ENCODE measurements around the gene PTPN14.

Gene PTPN14

DNA sequence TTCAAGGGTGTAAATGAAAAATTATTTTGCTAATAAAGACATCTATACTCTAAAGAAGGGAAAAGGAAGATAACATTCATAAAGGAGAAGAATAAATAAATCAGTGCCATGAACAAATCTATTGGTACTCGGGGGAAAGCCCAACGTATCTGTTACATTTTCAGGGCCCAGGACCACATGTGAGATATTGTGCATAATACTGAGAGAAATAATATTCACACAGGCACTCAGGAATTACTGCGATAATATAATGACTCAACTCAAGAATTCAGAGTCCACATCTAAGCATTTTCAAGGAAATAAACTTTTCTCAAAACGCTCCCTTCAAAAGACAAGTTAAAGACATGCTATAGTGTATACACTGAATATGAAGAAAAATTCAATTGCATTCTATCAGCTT is 161.7 kb downstream of the PTPN14 start:
- in situ Hi-C loops (cut with HindIII; ENCODE audit: low pct_unique_long_range_greater_than_20kb, low sequenced_read_pairs): no loop called here
- TF ChIP-seq JUND (IDR thresholded peaks at IDR 0.05; ENCODE audit: low read depth): no peak
- DNase-seq (ENCODE audit: low read depth in 1 of 2, low spot score in 1 of 2): no peak

DNA sequence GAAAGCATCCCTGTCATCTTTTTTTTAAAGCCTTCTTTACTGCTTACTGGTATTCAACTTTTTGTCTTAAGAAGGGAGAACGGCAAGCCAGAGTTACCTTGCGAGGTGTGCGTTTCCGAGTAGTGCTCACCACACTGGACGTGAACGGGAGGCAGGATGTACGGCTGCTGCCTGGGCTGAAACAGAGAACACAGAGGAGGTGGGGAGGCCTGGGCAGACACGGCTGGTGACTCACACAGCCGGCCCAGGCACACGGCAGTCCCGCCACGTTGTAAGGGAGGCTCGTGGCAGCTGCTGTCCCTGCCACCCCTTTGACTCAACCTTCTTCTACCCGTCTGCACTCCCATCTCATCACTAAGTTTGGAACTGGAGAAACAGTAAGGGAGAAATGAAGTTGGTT is 164.7 kb downstream of the PTPN14 start:
- DNase-seq (ENCODE audit: low read depth in 1 of 2, low spot score in 1 of 2): no peak
- no peak for TF ChIP-seq JUND (IDR thresholded peaks at IDR 0.05; ENCODE audit: low read depth)
- in situ Hi-C loops (cut with HindIII; ENCODE audit: low pct_unique_long_range_greater_than_20kb, low sequenced_read_pairs): no loop called here

DNA sequence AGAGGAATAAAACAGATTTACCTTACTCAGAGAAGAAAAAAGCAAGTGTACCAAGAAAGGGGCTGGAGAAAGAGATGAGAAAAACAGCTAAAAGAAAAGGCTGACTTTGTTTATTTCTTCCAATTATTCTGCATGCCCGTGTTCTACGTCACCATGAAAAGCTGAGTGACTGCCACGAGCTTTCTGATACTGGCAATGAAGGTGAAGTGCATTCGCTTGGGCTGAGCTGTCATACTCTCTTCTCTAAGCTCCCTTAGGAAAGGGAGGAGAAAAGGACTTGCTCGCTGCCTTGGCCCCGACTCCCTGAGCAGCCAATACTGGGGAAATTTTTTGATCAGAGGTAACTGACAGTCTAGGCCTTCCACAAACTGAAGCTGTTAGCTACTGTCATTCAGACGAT is 165.1 kb downstream of the PTPN14 start:
- no peak for TF ChIP-seq JUND (IDR thresholded peaks at IDR 0.05; ENCODE audit: low read depth)
- in situ Hi-C loops (cut with HindIII; ENCODE audit: low pct_unique_long_range_greater_than_20kb, low sequenced_read_pairs): no loop called here
- no peak for DNase-seq (ENCODE audit: low read depth in 1 of 2, low spot score in 1 of 2)

DNA sequence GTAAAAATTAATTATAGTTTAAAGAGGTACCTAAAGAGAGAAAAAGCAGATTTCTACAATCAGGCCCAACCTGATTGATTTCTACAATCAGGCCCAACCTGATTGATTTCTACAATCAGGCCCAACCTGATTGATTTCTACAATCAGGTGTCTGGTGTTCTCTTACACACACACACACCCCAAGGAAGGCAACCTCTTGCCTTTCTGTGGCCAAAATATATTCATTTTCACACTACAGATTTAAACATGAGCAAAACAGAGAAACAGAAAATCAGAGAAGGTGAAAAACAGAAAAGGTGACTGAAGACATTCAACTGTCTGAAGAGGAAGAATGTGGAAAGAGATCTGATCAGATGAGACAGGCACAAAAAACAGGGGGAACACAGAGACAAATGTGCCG is 166.0 kb downstream of the PTPN14 start:
- in situ Hi-C loops (cut with HindIII; ENCODE audit: low pct_unique_long_range_greater_than_20kb, low sequenced_read_pairs): no loop called here
- DNase-seq (ENCODE audit: low read depth in 1 of 2, low spot score in 1 of 2): no peak
- TF ChIP-seq JUND (IDR thresholded peaks at IDR 0.05; ENCODE audit: low read depth): no peak

DNA sequence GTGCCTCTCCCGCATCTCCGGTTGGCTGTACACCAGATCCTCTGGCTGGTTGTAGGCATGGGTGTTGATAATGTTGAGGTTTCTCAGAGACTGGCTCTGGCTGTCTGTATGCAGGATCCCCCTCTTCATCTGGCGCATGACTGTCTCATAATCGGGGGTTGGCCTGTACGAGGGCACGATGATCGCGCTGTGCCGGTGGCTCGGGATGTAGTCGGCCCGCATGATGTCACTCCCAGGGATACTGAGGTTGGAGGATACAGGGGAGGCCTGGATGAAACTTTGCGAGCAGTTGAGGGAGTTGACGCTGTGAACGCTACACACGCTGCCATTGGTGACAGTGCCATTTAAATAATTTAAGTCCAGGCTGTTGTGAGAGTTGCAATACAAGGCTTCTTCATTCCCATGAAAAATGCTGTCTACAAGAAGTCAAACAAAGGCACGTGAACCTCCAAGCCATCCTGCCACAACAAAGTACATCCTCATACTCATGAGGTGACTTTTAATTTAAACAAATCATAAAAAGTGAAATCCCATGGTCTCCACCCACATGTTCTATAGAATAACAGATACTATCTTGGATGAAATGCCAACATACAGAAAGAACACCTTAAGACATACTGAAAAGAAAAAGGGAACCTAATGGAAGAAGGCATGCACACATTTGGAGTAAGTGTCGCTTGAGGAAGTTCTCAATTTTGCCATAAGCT is 166.9 kb downstream of the PTPN14 start:
- in situ Hi-C loops (cut with HindIII; ENCODE audit: low pct_unique_long_range_greater_than_20kb, low sequenced_read_pairs): no loop called here
- DNase-seq (ENCODE audit: low read depth in 1 of 2, low spot score in 1 of 2): peak; percentile 50 to 80
- peak; percentile 66; the same call in 1 of the 2 replicates for TF ChIP-seq JUND (IDR thresholded peaks at IDR 0.05; ENCODE audit: low read depth)

DNA sequence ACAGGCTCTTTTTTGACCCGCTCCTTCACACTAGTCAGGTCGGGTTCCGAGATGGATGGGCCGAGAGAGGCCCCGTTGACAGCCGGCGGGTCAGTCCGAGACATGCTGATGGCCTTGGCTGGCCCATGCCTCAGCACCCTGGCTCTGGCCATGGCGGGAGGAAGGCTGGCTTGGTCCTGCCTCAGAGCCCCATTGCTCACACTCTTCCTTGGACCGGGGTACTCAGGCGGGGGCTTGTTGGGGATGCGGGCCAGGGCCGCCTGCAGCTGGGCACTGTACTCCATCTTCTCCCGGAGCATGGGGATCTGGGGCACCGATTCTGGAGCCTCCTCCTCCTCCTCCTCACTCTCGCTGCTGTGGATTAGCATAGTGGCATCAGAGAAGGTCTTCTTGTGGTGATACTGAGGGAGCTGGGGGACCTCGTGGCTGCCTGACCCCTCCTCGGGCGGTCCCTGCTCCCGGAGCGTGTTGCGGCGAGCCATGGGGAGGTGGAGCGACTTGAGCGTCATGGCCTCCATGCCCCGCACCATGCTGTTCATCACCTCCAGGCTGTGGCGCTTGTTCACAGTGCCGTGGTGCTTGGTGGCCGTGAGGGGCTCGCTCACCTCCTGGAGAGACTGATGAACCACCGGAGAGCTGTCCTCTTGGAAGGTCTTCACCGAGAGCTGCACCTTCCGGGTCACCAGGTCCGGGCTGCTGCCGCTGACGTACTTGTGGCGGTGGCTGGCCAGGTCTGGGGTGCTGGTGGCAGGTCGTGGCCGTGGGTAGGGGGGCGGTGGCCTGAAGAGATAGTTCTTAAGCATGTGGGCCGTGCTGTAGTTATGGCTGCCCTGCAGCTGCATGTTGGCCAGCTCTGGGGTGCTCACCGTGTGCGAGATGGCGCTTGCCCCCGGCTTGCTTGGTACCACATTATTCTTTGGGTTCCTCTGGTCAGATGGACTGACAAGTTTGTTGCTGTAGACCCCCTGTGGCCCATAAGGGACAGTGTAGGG is 167.7 kb downstream of the PTPN14 start:
- no peak for TF ChIP-seq JUND (IDR thresholded peaks at IDR 0.05; ENCODE audit: low read depth)
- in situ Hi-C loops (cut with HindIII; ENCODE audit: low pct_unique_long_range_greater_than_20kb, low sequenced_read_pairs): no loop called here
- DNase-seq (ENCODE audit: low read depth in 1 of 2, low spot score in 1 of 2): no peak

DNA sequence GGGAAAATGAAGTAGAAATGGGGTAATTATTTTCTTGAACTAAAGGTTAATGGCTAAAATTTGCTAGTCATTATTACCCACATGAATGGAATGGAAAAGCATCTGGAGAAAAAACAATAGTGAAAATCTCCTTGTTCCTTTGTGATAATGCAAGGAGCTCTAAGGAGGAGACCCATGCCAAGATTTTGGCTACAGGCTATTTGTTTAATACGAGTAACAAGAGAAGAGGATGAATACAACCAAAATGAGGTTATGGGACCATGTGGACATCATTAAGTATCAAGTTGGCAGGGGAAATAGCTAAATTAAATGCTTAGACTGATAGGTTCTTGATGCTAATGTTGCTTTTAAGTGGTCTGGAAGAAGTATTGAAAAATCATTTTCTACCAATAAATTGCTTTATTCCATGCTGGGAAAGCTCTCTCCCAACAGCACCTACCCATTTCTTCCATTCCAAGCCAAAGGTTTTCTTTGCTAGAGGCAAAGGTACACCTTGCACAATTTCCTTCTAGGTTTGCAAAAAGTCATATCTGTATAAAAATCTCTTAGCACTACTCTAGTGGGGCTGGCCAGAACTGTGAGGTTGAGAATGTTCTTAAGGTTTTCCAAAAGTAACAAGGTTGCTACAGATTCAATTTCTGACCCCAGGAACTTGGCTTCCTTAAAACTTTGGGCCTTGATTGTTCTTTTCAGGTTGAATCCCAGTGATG is 170.3 kb downstream of the PTPN14 start:
- in situ Hi-C loops (cut with HindIII; ENCODE audit: low pct_unique_long_range_greater_than_20kb, low sequenced_read_pairs): no loop called here
- no peak for TF ChIP-seq JUND (IDR thresholded peaks at IDR 0.05; ENCODE audit: low read depth)
- peak in 1 of 2 experiments; percentile 67 for DNase-seq (ENCODE audit: low read depth in 1 of 2, low spot score in 1 of 2)

DNA sequence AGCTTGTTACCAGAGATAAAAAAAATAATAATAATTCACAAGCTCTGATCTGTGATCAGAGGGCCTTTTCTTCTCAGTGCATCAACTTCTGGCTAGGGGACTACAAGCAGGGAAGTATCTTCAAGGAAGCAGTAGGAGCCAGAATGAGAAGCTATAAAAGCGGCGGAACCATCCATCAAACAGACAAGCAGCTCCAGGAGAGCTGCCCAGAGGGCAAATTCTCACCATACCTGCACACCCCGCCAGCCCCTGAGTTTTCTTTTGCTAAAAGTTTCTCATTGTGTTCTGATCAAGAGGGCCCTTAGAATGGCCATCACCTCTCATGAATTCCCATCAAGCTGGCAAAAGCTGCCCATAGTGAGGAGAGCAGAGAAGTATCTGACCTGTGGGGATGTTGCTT is 171.0 kb downstream of the PTPN14 start:
- in situ Hi-C loops (cut with HindIII; ENCODE audit: low pct_unique_long_range_greater_than_20kb, low sequenced_read_pairs): no loop called here
- peak; percentile 57 to 94 for DNase-seq (ENCODE audit: low read depth in 1 of 2, low spot score in 1 of 2)
- 0 out of 2 replicates have a peak, but pooled peaks have one; percentile 10 for TF ChIP-seq JUND (IDR thresholded peaks at IDR 0.05; ENCODE audit: low read depth)

DNA sequence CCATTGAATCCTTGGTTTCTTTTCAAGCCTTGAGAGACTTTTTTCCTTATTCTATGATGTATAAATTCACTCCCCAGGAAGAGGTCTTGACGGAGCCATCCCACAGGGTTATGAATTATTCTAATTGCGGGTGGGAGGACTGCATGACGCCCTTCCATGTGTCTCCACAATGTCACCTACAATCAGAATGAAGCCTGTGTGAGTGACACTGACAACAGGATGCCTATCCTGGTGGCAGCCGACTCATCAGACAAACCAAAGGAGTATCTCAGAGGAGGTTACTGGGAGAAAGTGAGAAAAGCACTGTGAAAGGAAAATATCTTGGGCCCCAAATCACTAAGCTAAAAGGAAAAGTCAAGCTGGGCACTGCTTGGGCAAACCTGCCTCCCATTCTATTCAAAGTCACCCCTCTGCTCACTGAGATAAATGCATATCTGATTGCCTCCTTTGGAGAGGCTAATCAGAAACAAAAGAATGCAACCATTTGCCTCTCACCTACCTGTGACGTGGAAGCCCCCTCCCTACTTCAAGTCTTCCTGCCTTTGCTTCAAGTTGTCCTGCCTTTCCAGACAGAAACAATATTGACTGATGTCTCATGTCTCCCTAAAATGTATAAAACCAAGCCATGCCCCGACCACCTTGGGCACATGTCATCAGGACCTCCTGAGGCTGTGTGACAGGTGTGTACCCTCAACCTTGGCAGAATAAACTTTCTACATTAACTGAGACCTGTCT is 172.0 kb downstream of the PTPN14 start:
- no peak for DNase-seq (ENCODE audit: low read depth in 1 of 2, low spot score in 1 of 2)
- in situ Hi-C loops (cut with HindIII; ENCODE audit: low pct_unique_long_range_greater_than_20kb, low sequenced_read_pairs): no loop called here
- no peak for TF ChIP-seq JUND (IDR thresholded peaks at IDR 0.05; ENCODE audit: low read depth)

DNA sequence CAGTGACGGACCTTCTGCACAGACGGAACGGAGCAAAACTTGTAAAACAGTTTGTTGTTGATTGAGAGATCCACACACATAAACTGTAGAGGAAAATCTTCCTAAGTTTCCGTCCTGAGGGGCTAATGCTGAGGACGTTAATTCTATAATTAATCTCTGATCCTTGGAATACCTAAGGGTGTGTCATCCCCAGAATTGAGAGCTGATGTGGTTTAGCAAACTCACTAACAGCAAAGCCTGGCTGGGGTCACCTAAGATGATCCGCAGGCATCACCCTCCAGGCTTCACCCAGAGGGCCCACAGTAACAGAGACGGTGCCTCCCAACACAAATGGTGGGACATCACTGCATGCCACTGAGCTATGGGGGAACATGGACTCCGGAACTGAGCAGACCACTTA is 172.9 kb downstream of the PTPN14 start:
- in situ Hi-C loops (cut with HindIII; ENCODE audit: low pct_unique_long_range_greater_than_20kb, low sequenced_read_pairs): no loop called here
- no peak for TF ChIP-seq JUND (IDR thresholded peaks at IDR 0.05; ENCODE audit: low read depth)
- DNase-seq (ENCODE audit: low read depth in 1 of 2, low spot score in 1 of 2): no peak

DNA sequence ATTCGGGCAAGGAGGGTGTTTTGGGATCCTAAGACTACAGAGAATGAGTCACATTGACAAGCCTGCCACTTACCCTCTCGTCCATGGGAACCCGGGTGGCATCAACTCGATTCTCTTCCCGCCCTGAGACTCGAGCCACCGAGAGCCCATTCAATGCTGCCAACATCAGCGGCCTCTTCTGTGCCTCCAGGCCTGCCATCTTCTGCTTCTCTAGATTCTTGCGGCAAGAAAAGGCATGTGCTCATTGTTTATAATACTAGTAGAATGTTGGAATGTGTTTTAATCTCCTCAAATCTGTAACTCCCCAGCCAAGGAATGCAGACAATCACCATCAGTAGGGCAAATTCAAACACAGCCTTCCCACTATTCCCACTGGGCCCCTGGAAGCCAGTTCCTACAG is 173.5 kb downstream of the PTPN14 start:
- in situ Hi-C loops (cut with HindIII; ENCODE audit: low pct_unique_long_range_greater_than_20kb, low sequenced_read_pairs): no loop called here
- DNase-seq (ENCODE audit: low read depth in 1 of 2, low spot score in 1 of 2): peak in 1 of 2 experiments; percentile 96
- TF ChIP-seq JUND (IDR thresholded peaks at IDR 0.05; ENCODE audit: low read depth): peak; percentile 96

DNA sequence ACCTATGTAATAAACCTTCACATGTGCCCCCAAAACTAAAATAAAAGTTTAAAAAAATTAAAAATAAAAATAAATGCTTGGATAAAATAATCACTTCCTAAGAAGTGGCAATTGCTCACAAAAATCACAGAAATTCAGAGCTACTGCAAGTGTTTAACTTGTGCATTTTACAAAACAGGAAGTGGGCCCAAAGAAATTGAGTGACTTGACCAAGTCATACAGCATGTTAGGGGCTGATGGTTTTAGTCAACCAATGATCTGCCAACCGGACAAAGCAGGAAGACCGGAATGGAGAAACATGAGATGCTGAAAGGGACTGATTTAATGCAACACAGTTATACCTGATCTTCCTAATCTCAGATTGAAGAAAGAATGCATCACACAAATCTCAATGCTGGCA is 173.9 kb downstream of the PTPN14 start:
- no peak for DNase-seq (ENCODE audit: low read depth in 1 of 2, low spot score in 1 of 2)
- in situ Hi-C loops (cut with HindIII; ENCODE audit: low pct_unique_long_range_greater_than_20kb, low sequenced_read_pairs): no loop called here
- TF ChIP-seq JUND (IDR thresholded peaks at IDR 0.05; ENCODE audit: low read depth): no peak

All from T47D (cell line).